NCI-H2227 (cell line): ENCODE results near the gene RTN4R.
"Not testable (repeated sequence)": the region's sequence is repeated elsewhere in the genome, so short reads cannot be mapped to it uniquely, and the experiment has no call there.

Source experiments
- DNase-seq: peaks from one replicate; lab custom pipeline; 2025; ENCODE audit not compliant: unreplicated experiment; lab: John Stamatoyannopoulos, UW

RTN4R gene

GRCh38 chr22:20289182-20290044 is 21.3 kb upstream of the RTN4R start:
- DNase-seq, result not testable (repeated sequence)

DNA sequence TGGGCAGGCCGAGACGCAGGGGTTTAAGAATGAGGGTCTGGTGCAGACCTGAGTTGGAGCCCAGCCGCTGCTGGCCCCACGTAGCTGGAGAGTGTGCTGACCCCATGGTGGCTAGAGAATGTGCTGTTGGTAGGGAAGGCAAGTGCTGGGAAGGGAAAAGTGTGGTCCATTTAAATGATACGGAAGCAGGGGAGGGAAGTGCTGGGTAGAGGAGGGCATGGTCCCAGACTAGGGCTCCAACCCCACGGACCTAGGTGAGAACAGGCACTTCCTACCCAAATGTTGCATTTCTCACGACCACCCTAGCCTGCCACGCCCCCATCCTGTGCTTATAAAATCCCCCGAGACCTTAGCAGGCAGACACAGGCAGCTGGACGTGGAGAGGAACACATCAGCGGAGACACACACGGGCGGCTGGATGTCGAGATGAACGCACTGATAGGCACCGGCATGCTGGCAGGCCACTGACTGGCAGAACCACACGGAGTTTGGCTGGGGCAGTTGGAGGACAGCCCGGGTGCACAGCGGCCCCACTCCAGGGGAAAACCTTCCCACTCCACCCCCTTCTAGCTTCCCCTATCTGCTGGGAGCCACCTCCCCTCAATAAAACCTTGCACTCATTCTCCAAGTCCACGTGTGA is 18.8 kb upstream of the RTN4R start:
- DNase-seq, result not testable (repeated sequence)

GRCh38 chr22:20286312-20286660 is 18.2 kb upstream of the RTN4R start:
- not testable (repeated sequence) for DNase-seq

- DNase-seq, result peak; percentile 84
These were observed 17.6 kb upstream of the RTN4R start for GRCh38 chr22:20285473-20286311.

- DNase-seq, result no peak
These were observed 16.5 kb upstream of the RTN4R start for GRCh38 chr22:20284471-20285086.

GRCh38 chr22:20283674-20284066 is 15.6 kb upstream of the RTN4R start:
- DNase-seq, result peak; percentile 55

DNA sequence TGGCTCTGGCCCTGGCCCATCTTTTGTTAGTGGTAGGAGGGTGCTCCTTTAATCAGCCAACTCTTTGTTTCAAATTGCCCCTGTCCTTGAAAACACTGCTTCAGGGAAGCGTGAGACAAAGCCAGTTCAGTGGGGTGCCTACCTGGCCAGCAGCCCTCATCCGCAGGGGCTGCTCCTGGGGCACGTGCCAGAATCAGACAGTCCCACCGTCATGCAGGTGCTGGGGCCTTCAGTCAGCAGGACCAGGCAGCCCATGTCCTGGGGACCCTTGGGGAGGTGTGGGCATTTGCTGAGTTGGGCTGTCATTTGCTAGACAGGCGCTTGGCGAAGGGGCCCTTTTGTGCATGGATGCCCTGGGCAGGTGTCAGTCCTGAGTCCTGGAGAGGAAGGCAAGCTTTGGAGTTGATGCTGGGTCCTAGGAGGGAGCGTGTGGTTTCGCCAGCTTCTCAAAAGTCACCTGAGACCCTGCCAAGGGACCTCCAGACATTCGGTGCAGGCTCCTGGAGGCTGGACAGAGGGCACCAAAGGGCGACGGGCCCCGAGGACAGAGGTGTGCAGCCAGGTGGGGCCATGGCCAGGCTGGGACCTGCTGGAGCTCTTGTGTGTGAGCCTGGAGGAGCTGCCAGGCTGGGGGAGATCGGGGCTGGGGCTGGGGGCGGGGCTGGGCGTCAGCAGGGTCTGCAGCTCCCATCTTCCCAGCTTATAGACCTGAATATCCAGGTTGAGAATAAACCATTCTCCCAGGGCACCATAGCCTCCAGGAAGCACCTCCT is 15.0 kb upstream of the RTN4R start:
- no peak for DNase-seq

- DNase-seq, result no peak
These were observed 13.8 kb upstream of the RTN4R start for GRCh38 chr22:20281891-20282290.

DNA sequence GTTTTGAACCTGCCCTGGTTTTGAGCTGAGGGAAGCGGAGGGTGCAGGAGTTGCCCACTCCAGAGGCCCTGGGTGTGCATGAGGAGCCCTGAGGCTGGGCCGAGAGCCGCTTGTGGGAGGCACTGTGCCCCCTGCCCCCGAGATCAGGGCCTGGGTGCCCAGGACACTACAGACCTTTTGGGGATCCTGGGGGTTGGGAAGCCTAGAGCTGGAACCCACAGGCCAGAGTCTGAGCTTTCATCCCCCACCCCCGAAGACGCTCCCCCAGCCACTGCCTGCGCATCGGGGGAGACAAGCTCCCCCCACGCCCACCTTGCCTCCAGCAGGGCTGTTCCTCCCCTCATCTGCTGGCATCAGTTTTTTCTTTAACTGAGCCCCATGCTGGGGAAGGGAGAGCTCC is 13.4 kb upstream of the RTN4R start:
- not testable (repeated sequence) for DNase-seq

- DNase-seq, result no peak
These were observed 12.7 kb upstream of the RTN4R start for GRCh38 chr22:20280866-20281265.

GRCh38 chr22:20280163-20280562 is 12.0 kb upstream of the RTN4R start:
- peak; percentile 68 for DNase-seq

DNA sequence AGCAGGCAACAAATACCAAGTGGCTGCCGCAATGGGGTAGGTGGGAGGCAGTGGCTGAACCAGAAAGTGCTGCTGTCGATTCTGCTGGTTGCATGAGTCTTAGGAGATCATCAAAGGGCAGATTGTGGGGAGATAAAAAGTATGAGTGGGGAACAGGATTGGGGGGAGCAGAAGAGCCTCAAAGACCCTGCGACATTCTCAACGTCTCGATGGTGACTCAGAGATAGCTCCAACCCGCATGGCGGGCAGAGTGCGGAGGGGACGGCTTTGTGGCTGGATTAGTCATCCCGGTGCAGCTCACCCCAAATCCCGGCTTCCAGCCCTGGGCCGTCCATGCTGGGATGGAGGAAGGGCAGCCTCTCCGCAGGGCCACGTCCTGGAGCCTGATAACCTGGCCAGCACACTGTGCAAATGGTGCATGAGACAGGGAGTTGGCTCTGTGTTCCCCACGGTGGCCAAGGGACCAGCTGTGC is 11.6 kb upstream of the RTN4R start:
- no peak for DNase-seq

DNA sequence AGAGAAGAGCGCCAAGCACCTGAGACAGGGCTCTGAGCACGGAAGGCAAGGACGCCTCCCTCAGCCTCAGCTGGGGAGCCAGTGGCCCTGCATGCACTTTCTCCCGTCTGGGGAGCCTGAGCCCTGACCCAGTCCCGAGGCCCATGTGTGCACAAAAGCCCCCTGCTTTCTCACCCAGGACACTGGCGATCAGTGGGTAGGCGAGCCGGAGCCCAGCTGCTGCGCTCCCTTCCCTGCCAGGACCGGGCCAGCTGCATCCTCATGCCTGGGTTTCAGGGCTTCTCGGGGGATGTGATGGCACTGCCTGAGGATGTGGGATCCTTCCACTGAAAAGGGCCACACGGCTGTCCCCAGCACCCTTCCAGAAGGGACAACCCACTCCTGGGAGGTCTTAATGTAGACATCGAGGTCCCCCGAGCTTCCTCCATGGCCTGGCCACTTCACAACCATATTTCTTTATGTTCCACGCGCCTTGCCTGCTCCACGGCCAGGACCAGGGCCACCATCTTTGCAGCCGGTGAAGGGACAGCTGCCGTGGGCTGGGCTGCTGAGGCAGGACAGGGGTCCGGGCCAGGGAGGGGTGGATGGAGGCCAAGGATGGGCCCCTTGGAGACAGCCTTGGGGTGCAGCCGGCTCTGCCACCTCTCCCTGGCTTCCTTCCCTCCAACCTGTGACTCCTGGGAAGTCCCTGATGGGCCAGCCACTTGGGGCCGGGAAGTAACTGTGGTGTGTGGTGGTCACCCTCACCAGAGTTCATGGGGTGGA is 10.8 kb upstream of the RTN4R start:
- DNase-seq, result not testable (repeated sequence)

- DNase-seq, result not testable (repeated sequence)
These were observed 10.0 kb upstream of the RTN4R start for GRCh38 chr22:20277936-20278635.

DNA sequence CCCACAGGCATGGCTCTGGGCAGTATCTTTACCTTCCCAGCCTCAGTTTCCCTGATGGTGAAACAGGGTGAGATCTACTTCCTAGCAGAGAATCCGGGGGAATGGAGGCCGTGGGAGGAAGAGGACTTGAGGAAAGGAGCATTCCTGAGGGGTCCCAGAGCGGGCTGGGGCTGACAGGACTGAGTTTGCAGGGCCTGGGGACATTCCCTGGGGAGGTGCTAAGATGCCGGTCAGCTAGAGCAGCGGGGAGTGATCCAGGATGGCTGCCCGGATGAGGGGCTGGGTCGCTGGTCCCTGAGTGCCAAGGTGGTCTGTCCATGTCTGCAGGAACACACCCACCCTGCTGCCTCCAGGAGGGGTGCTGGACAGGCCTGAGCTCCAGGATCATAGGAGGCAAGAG is 8.3 kb upstream of the RTN4R start:
- DNase-seq, result no peak

- DNase-seq, result no peak
These were observed 7.7 kb upstream of the RTN4R start for GRCh38 chr22:20275836-20276235.

DNA sequence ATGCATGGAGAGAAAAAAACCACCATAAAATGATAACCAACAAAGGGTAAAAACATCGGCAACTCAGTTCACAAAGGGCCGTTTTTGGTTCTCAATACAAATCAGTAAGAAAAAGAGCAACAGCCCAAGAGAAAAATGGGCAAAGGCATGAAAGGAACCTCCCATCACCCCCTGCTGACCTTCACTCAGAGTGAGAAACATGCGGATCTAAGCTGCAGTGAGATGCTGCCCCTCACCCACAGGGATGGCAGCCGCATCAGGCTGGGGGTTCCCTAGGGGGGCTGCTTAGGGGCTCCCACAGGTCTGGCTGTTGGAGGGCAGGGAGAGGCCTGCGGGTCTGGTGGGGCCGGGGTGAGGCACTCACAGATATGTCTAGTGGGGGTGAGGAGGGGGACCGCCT is 7.2 kb upstream of the RTN4R start:
- not testable (repeated sequence) for DNase-seq

GRCh38 chr22:20274374-20274773 is 6.3 kb upstream of the RTN4R start:
- not testable (repeated sequence) for DNase-seq

- no peak for DNase-seq
These were observed 5.7 kb upstream of the RTN4R start for GRCh38 chr22:20273758-20274181.
